K562 (cell line): ENCODE measurements around the gene FGFR4. TPM values are rescaled to one million over a fixed set of nuclear protein-coding genes. Genes with fewer than 3 reads are reported as not detected.

Experiments used
- BDP1 ChIP-seq: IDR thresholded peaks from 3 replicates; pipeline ENCODE4 v1.6.1; 2011; ENCODE audit not compliant: insufficient read length, insufficient read depth
- CHD2 ChIP-seq: IDR thresholded peaks from 2 replicates; pipeline ENCODE4 v1.6.1; 2011; ENCODE audit warnings: low read depth, low read length
- COPS2 ChIP-seq: fragments of 450-650 bp; conservative IDR thresholded peaks from 2 replicates; pipeline ENCODE4 v1.6.1; 2016; ENCODE audit warnings: mild to moderate bottlenecking, moderate library complexity
- DACH1 ChIP-seq: fragments of 450-650 bp; IDR thresholded peaks from 2 replicates; pipeline ENCODE4 v1.6.1; 2018; ENCODE audit not compliant: partially characterized antibody
- ELF2 ChIP-seq: fragments of 250-450 bp; sonication (Bioruptor Pico); IDR thresholded peaks from 2 replicates; pipeline ENCODE4 v1.5.0; 2021; ENCODE audit warnings: mild to moderate bottlenecking
- HDAC6 ChIP-seq: IDR thresholded peaks from 2 replicates; pipeline ENCODE4 v1.6.1; 2012; ENCODE audit warnings: low read depth, mild to moderate bottlenecking, control low read depth, inconsistent platforms, low read length, moderate library complexity
- HNRNPLL ChIP-seq: fragments of 200-400 bp; formaldehyde crosslinking; IDR thresholded peaks from 2 replicates; pipeline ENCODE4 v1.6.1; 2017; ENCODE audit warnings: low read length, low read depth, mild to moderate bottlenecking; ENCODE audit not compliant: poor library complexity, severe bottlenecking
- JUNB ChIP-seq: fragments of 450-650 bp; formaldehyde crosslinking; conservative IDR thresholded peaks from 2 replicates; pipeline ENCODE4 v1.4.0; 2020; ENCODE audit warnings: mild to moderate bottlenecking
- MCM7 ChIP-seq, 2 experiments: fragments of 450-650 bp; IDR thresholded peaks; 2 replicates each; pipeline ENCODE4 v1.6.1; 2016 to 2018
- MIER1 ChIP-seq: fragments of 450-650 bp; IDR thresholded peaks from 2 replicates; pipeline ENCODE4 v1.6.1; 2016; ENCODE audit warnings: antibody characterized with exemption, mild to moderate bottlenecking, low read depth
- NFIC ChIP-seq: fragments of 450-650 bp; IDR thresholded peaks from 2 replicates; pipeline ENCODE4 v1.6.1; 2017; ENCODE audit warnings: mild to moderate bottlenecking, inconsistent platforms
- OTX1 ChIP-seq: fragments of 450-650 bp; formaldehyde crosslinking; IDR thresholded peaks from 2 replicates; pipeline ENCODE4 v1.4.0; 2022; ENCODE audit warnings: mild to moderate bottlenecking
- PHTF2 ChIP-seq: fragments of 250-450 bp; sonication (Bioruptor Pico); IDR thresholded peaks from 2 replicates; pipeline ENCODE4 v1.5.0; 2021; ENCODE audit warnings: mild to moderate bottlenecking
- POLR3G ChIP-seq: IDR thresholded peaks from 2 replicates; pipeline ENCODE4 v1.6.1; 2011; ENCODE audit not compliant: insufficient read length, insufficient replicate concordance; ENCODE audit errors: extremely low read depth
- RNF219 ChIP-seq: fragments of 250-450 bp; sonication (Bioruptor Pico); IDR thresholded peaks from 2 replicates; pipeline ENCODE4 v1.5.0; 2022; ENCODE audit warnings: mild to moderate bottlenecking
- SNRNP70 ChIP-seq: fragments of 200-400 bp; formaldehyde crosslinking; optimal IDR thresholded peaks from 2 replicates; pipeline ENCODE3; 2017; ENCODE audit warnings: low read depth, low read length
- SUPT5H ChIP-seq: fragments of 450-650 bp; IDR thresholded peaks from 2 replicates; pipeline ENCODE4 v1.6.1; 2016
- TBP ChIP-seq: optimal IDR thresholded peaks from 2 replicates; pipeline ENCODE3; 2011; ENCODE audit warnings: low read depth, low read length, improper control_type of control experiment
- THRAP3 ChIP-seq: fragments of 450-650 bp; IDR thresholded peaks from 2 replicates; pipeline ENCODE4 v1.6.1; 2016; ENCODE audit warnings: mild to moderate bottlenecking, inconsistent platforms, borderline replicate concordance
- U2AF1 ChIP-seq: fragments of 200-400 bp; formaldehyde crosslinking; optimal IDR thresholded peaks from 2 replicates; pipeline ENCODE3; 2017; ENCODE audit warnings: mild to moderate bottlenecking, low read depth, low read length, moderate library complexity
- WHSC1 ChIP-seq: IDR thresholded peaks from one replicate; pipeline ENCODE4 v1.6.1; 2012; ENCODE audit warnings: low read length, control low read depth, inconsistent platforms
- ZBED1 ChIP-seq: IDR thresholded peaks from 2 replicates; pipeline ENCODE4 v1.6.1; 2014
- ZC3H4 ChIP-seq: sonication (generic); formaldehyde crosslinking; IDR thresholded peaks from 2 replicates; pipeline ENCODE4 v1.9.0; 2021; ENCODE audit warnings: missing genetic modification reagents, borderline replicate concordance
- ZNF174 ChIP-seq: fragments of 250-450 bp; sonication (Bioruptor Pico); IDR thresholded peaks from 2 replicates; pipeline ENCODE4 v1.4.0; 2020; ENCODE audit warnings: mild to moderate bottlenecking
- ZNF175 ChIP-seq: fragments of 200-800 bp; sonication (Bioruptor generic); IDR thresholded peaks from 2 replicates; pipeline ENCODE4 v1.6.1; 2016; ENCODE audit warnings: low read depth, mild to moderate bottlenecking, missing genetic modification characterization, missing compliant biosample characterization
- ZNF507 ChIP-seq: conservative IDR thresholded peaks from 2 replicates; pipeline ENCODE4 v1.6.1; 2017; ENCODE audit warnings: missing genetic modification characterization, missing compliant biosample characterization
- ZNF644 ChIP-seq: fragments of 200-800 bp; sonication (Bioruptor generic); IDR thresholded peaks from 2 replicates; pipeline ENCODE4 v1.6.1; 2016; ENCODE audit warnings: low read depth, missing genetic modification characterization, missing compliant biosample characterization
- ZNF764 ChIP-seq: fragments of 250-450 bp; sonication (Bioruptor Pico); IDR thresholded peaks from 2 replicates; pipeline ENCODE4 v1.4.0; 2020; ENCODE audit warnings: low read depth, mild to moderate bottlenecking, moderate library complexity
- polyA plus RNA-seq, 8 experiments: library from polyadenylated mRNA; depleted of rRNA in 4 of 8; stranded (reverse) in 5 of 8; unstranded in 3 of 8; fragments of >200 nt; fragmentation: Nextera tagmentation in 2 of 8; fragmentation: Illumina TruSeq in 1 of 8; extraction: Ambion mirVana in 2 of 8; extraction: Trizol in 1 of 8; gene quantifications; 2 replicates each; pipeline versions ENCODE4 v1.2.1 to v1.2.3, GENCODE V29; 2011 to 2014; ENCODE audit warnings: inconsistent platforms in 1 of 8, missing spikeins in 1 of 8
- total RNA-seq, 7 experiments: library from RNA; depleted of rRNA in 6 of 7; stranded (reverse); fragments of >200 nt in 6 of 7; fragmentation: Illumina TruSeq in 2 of 7; extraction: Trizol in 2 of 7; gene quantifications; 2 replicates each; pipeline versions ENCODE4 v1.2.1 to v1.2.3, GENCODE V29; 2011 to 2021; ENCODE audit warnings: low replicate concordance in 1 of 7
- TF ChIP-seq, protein P1 (sequence below): fragments of 450-650 bp; formaldehyde crosslinking; IDR thresholded peaks from 2 replicates; pipeline ENCODE4 v1.4.0; 2022; ENCODE audit warnings: missing genetic modification characterization

The FGFR4 gene
- total and polyA plus RNA-seq, 9 of the 15 experiments (the other 6 are each of a cell fraction or from before 2014, with no cell fraction given) = 0.76 to 35.4 (median 7.5) TPM

DNA sequence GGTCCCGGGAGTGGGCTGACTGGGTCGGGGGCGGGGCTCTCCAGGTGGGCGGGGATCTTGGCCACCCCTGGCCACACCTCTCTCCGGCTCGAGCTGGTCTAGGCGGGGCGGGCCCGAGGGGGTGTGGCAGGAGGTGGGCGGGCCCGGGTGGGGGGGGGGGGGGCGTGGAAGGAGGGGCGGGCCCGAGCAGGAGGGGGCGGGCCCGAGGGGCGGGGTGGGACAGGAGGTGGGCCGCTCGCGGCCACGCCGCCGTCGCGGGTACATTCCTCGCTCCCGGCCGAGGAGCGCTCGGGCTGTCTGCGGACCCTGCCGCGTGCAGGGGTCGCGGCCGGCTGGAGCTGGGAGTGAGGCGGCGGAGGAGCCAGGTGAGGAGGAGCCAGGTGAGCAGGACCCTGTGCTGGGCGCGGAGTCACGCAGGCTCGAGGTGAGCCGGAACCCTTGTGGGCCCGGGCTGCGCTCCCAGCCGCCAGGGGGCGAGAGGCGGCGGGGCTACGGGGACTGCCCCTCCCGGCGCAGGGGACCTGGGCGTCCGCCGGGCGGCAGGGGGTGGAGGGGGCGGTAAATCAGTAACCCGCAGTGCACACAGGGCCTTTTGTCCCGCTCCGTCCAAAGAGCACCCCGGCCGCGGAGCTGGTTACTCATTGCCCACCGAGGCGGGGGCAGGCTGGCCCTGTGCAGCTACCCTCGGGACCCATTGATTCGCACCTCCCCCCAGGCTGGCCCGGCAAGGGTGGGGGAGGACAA lies at the start of gene FGFR4 (continued):
- TF ChIP-seq ZNF174 (CRISPR knock-in tag) (no peak), PHTF2 (no peak), SUPT5H (peak; percentile 69), JUNB (CRISPR knock-in tag) (no peak), ZNF764 (CRISPR knock-in tag) (no peak), ZNF507 (no peak), U2AF1 (no peak), MIER1 (no peak), WHSC1 (no peak), ELF2 (CRISPR knock-in tag) (no peak), OTX1 (CRISPR knock-in tag) (no peak), ZNF175 (CRISPR knock-in tag) (no peak), COPS2 (no peak), MCM7 (IDR thresholded peaks at IDR 0.05) (no peak), DACH1 (no peak), CHD2 (peak; percentile 8; the same call in 1 of the 2 replicates), ZBED1 (no peak), NFIC (peak; percentile 95), HNRNPLL (no peak), THRAP3 (no peak), TBP (no peak), ZC3H4 (CRISPR knock-in tag) (no peak), ZNF644 (tag) (no peak), POLR3G (no peak), HDAC6 (no peak), RNF219 (CRISPR knock-in tag) (no peak), BDP1 (no peak), SNRNP70 (no peak)
- TF ChIP-seq, protein P1, sequence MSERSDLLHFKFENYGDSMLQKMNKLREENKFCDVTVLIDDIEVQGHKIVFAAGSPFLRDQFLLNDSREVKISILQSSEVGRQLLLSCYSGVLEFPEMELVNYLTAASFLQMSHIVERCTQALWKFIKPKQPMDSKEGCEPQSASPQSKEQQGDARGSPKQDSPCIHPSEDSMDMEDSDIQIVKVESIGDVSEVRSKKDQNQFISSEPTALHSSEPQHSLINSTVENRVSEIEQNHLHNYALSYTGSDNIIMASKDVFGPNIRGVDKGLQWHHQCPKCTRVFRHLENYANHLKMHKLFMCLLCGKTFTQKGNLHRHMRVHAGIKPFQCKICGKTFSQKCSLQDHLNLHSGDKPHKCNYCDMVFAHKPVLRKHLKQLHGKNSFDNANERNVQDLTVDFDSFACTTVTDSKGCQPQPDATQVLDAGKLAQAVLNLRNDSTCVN (CRISPR knock-in tag) = no peak
